Mesenteric fat pad (tissue), 1 donor: Measurements from ENCODE around the gene TMEM178A. TPM values are rescaled to one million over a fixed set of nuclear protein-coding genes. Genes with fewer than 3 reads are reported as not detected.

Experiments used
- DNase-seq: peaks from one replicate; pipeline ENCODE4 v3.0.0-alpha.2; 2020; ENCODE audit warnings: low spot score
- total RNA-seq: library from RNA; stranded (reverse); fragmentation: NEBNext Ultra II Directional; extraction: Animal tissue kit (Norgen Biotek cat#: 25700); gene quantifications from one replicate; pipeline ENCODE4 v1.2.1, GENCODE V29; 2021
- donor health status: DM: yes; HTN: yes; CAD: no.

Gene TMEM178A
- total RNA-seq, 1 donor from 2014 or later, result 1.5 TPM

GRCh38 chr2:39737661-39738060 lies 71.9 kb downstream of the TMEM178A start:
- no peak for DNase-seq

GRCh38 chr2:39738936-39739335 lies 73.2 kb downstream of the TMEM178A start:
- DNase-seq, result no peak

GRCh38 chr2:39739386-39739785 lies 73.7 kb downstream of the TMEM178A start:
- no peak for DNase-seq

DNA sequence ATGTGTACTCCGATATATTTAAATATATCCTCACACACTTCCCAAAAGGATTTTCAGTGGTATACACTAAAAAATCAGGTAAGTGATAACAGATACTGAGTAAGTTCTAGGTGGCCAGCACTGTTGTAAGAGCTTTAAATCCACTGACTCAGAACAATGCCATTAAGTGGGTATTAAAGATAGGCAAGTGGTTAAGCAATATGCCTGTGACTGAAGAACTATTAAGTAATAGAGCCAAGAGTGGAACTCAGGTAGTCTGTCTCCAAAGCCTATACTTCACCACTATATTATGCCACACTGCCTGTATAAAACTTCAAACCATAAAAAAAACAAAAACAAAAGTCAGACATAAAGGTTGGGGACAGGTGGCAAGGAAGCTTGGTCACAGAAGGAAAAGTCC lies 76.2 kb downstream of the TMEM178A start:
- DNase-seq, result no peak

DNA sequence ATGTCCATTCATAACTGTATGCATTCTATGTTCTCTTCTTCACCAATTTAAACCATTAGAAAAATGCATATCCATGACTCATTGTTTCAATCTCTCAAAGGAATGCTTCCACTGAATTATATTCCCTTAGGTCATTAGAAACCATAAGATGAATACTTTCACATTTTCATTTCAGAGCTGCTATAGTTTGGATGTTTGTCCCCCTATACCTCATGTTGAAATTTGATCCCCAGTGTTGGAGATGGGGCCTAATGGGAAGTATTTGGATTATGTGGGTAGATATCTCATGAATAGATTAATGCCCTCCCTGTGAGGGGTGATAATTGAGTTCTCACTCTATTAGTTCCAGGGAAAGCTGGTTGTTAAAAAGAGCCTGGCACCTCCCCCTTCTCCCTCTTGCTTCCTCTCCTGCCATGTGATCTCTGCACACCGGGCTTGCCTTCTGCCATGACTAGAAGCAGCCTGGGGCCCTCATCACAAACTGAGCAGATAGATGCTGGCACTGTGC lies 77.6 kb downstream of the TMEM178A start:
- DNase-seq, result no peak

DNA sequence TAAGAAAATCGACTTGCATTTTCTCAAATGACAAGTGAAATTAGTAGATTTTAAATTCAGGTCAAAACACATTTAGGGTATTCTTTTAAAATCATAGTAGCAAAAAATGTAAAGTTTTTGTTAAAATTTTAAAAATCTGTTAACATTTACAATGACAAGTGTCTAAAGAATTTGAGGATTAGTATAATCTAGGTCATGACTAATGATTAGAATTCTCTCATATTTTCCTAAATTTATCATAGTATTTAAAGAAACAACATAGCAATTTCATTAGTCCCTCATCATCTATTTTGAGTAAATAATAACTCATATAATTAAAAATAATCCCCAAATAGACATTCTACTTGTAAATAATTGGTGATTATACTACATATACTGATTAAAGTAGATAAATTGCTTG lies 89.7 kb downstream of the TMEM178A start:
- no peak for DNase-seq

- DNase-seq, result no peak
Observed at GRCh38 chr2:39757156-39757555, 91.4 kb downstream of the TMEM178A start.

- no peak for DNase-seq
Observed at GRCh38 chr2:39762448-39762847, 96.7 kb downstream of the TMEM178A start.

Other genes starting within 250 kb of the TMEM178A start
- 50.1 TPM for gene MAP4K3, start 228.6 kb upstream of the TMEM178A start, total RNA-seq
- gene THUMPD2, start 113.3 kb downstream of the TMEM178A start, total RNA-seq, result 7.9 TPM